Amniotic stem cell (primary cell): Measurements from ENCODE around the gene POU3F2.

Experiments
- DNase-seq: peaks from one replicate; lab custom pipeline; 2025; lab: John Stamatoyannopoulos, UW

POU3F2 gene

DNA sequence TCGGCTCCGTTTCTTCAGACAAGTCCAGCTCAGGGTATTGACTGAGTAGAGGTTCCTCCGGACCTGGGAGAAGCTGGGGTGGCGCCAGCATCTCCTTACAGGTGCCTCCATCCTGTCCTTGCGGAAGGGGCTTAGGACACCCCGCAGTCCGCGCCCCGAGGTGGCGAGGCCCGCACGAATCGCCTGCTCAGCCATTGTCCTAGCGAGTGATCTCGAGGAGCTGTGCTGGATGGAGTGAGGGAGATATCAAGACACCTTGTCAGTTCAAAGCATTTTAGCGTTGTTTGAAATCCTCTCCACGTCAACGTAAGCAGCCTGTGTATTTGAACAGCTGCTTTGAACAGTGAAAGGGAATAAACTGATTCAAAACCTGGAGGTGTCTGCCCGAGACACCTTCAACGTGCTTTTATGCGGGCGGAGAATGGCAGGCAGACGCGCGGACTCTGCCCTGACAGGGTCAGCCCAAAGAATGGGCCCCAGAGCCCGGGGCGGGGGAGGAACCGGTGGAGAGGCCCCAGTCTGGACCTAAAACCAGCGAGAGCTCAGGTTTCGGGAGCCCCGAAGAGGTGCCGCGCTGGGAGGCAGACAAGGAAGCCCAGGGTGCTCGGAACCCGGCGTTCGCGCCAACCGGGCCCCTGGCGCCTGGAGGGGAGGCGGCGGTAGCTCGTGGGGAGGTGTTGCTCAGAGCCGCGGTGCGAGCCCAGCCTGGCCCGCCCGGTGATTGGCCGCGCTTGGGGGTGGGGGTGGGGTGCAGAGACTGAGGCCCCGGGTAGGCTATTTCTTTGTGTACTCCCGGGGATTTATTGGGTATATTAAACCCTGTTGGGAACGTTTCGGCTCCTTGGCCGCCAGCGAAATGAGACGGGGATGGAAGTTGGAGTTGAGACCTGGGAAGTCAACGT lies 3.1 kb upstream of the POU3F2 start:
- no peak for DNase-seq

DNA sequence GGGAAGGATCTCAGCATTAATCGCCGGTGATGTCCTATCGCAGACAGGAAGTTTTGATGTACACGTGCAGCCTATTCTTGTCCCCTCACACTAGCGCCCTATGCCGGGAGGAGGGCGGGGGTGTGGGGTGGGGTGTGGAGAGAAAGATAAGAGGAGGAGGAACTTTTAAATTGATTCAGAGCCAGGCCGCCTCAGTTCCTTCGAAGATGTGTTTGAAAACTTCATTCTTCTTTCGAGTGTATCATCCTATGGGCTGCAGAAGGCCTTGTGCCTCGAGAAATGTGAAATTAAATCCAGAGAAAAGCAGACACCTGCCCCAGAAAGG lies 2.5 kb upstream of the POU3F2 start:
- no peak for DNase-seq

DNA sequence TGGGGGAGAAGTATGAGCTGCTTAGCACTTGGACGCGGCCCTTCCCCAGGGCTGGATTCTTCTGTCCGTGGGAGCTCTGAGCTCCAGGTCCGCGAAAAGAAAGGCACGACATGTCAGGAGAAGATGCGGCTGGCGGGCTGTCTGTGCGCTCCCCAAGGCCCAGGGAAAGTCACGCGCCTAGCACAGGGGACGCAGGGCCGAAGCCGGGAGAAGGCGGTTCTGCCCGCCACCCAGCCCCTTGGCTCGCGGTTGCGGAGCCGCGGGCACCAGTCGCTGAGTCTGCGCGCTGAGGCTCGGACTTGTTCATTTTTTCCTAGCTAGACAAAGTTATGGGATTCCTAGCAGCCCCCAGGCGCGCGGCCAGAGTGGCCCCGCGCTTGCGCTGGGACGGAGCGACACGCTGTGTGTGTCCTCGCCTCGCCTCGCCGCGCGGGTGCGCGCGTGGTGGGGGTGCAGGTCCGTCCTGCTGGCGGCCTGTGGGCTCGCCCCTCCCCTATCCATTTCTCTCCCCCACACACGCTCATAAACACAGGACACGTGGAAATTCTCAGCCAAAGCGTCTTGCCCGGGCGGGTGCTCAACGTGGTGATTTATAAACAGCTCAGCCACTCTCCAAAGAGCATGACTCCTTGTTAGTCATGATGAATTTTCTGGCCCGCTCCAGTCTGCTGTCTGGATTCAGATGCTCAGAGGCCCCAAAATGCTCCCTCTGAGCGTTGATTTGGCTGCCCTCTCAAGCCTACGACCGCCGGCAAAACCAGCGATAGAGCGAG lies 1.9 kb upstream of the POU3F2 start:
- no peak for DNase-seq

DNA sequence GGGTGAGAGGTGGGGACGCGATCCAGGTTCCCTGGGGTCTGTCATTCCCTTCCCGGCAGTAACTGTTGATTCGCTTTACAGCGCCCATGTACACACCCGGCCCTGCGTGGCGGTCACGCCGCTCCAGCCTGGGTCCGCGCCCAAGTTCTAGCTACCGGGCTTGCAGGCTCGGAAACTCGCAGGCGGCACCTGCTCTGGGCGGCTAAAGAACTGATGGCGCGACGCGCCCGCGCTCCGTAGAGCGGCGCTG lies 1.4 kb upstream of the POU3F2 start:
- DNase-seq, result no peak

DNA sequence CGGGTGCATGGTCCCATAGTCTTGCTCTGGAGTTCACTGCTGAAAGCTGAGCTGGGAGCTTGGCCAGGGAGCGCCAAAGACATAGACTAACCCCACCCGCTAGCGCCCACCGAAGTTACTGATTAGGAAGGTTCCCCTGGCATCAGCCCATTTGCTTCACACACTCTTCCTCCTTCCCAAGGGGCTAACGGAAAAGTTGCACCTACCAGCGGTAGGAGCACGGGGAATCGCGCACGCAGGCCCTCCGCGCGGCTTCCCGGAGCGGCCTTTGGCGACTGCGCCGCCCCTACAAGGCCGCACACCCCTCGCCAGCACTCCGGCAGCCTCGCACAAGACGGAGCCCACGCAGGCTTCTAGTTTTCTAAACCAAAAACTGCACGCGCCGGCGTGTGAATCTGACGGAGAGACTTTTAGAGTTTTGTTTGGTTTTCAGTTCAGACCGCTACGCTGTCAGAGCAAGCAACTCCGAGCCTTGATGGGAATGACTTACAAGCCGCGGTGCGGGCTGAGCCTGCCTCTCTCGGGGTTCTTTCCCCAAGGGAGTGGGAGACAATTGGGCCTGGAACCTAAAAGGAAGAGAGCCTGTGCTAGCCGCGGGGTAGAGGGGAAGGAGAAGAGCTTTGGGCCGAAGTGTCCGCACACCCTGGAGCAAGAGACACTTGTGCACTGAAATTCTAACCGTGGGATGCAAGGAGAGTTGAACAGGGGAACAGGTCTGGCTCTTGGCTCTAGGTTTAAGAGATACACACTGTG lies 891 bp upstream of the POU3F2 start:
- no peak for DNase-seq

DNA sequence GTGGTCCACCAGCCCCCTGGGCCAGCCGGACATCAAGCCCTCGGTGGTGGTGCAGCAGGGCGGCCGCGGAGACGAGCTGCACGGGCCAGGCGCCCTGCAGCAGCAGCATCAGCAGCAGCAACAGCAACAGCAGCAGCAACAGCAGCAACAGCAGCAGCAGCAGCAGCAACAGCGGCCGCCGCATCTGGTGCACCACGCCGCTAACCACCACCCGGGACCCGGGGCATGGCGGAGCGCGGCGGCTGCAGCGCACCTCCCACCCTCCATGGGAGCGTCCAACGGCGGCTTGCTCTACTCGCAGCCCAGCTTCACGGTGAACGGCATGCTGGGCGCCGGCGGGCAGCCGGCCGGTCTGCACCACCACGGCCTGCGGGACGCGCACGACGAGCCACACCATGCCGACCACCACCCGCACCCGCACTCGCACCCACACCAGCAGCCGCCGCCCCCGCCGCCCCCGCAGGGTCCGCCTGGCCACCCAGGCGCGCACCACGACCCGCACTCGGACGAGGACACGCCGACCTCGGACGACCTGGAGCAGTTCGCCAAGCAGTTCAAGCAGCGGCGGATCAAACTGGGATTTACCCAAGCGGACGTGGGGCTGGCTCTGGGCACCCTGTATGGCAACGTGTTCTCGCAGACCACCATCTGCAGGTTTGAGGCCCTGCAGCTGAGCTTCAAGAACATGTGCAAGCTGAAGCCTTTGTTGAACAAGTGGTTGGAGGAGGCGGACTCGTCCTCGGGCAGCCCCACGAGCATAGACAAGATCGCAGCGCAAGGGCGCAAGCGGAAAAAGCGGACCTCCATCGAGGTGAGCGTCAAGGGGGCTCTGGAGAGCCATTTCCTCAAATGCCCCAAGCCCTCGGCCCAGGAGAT lies 1.0 kb downstream of the POU3F2 start:
- no peak for DNase-seq

DNA sequence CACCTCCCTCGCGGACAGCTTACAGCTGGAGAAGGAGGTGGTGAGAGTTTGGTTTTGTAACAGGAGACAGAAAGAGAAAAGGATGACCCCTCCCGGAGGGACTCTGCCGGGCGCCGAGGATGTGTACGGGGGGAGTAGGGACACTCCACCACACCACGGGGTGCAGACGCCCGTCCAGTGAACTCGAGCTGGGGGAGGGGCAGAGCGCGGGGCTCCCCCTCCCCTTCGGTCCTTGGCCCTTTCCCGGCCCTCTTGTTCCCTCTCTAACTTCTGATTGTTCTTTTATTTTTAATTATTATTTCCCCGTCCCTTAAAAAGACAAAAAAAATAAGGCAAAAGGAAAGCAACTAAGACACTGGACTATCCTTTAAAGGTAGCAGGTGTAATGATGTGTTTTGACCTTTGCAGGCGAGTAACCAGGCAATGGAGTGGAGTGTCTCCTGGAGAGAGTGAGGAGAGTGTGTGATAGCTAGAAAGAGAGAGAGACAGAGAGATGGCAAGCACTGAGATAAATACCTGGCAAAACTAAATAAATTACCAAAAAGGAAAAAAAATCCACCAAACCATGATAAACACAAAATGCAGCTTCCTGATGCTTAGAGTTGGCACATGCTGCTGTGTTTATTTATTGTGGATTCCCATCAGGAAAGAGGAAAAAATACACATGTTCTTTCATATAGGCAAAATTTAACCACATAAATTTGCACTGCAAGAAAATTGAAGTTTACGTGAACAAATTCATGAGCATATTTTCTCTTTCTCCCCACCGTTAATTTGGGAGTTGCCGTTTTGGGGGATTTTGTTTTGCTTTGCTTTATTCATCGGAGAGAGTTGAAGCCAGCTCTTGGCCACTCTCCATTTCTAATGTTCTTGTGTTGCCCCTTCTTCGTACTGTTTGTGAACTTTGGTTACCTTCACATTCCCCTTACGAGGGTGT lies 1.9 kb downstream of the POU3F2 start:
- DNase-seq, result no peak

DNA sequence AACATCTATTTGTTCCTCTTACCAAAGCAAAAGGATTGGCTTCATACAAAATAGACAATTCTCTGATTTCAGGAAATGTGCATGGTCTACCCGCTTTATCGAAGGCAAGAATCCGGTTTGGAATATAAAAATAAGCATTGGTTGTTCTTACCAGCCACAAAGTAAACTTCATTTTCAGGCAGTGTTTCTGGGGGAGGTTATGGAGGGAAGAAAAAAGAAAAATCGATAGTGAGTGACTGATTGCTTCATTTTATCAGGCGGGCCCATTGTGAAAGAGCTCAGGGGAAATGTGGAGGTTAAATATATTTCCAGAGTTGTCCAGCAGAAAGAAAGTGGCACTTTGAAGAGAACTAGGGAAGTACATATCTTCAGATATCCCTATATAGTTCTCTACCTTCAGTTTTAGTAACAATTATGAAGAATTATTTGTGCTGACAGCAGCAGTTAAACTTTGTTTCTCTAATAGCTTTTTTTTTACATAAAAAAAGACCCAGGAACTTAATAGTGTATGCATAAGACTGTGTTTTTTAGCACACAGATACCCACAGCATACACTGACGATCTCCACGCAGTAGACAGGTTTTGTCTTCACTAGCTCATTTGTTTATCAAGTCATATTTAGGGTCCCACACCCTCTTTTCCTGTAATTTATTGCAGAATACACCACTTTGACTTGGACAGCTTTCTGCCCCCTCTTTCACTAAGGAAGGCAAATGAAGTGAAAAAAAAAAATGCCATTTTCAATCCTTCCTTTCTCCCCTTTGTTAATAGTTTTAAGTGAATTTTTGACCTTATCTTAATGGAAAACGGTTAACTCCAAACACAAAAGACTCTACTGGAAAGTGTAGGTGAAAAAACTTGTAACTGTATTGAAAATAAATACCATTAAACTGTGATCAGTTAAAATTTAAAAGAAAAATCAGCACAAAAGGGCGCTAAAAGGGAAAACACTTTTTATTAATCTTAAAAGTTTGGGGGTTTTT lies 2.9 kb downstream of the POU3F2 start:
- no peak for DNase-seq

DNA sequence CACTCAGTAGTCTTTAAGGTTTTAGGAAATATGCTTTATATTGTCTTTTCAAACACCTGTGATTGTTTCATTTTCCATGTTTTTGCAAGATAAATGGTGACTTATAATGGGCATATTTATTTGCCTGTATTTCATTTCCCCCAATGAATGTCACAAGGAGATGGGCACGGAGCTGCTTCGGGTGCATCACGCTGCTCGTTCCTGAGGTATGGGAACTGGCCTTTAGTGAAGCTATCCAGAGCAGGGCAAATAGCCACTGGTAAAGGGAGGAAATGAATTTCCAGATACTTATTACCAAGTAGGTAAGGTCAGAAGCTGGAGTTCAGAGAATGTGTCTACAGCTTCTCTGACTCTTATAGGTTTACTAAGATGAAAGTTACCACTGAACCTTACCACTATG lies 3.7 kb downstream of the POU3F2 start:
- DNase-seq, result no peak

DNA sequence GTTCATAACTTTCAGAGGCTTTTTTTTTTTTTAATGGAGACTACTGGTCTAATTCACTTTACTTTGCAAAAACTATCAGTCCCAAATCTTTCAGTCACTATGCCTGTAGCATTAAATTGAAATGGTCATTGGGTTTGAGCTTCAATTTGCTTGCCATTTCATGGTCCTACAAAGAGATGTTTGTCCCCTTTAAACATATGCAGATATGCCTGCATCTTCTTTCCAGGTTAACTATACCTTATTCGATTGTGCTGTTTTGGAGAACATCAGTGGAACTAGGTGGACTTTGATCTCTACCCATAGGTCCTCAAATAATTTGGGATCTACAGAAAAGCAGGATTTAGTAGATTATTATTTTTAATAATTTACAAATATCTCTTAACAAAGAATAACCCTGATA lies 4.6 kb downstream of the POU3F2 start:
- DNase-seq, result no peak

DNA sequence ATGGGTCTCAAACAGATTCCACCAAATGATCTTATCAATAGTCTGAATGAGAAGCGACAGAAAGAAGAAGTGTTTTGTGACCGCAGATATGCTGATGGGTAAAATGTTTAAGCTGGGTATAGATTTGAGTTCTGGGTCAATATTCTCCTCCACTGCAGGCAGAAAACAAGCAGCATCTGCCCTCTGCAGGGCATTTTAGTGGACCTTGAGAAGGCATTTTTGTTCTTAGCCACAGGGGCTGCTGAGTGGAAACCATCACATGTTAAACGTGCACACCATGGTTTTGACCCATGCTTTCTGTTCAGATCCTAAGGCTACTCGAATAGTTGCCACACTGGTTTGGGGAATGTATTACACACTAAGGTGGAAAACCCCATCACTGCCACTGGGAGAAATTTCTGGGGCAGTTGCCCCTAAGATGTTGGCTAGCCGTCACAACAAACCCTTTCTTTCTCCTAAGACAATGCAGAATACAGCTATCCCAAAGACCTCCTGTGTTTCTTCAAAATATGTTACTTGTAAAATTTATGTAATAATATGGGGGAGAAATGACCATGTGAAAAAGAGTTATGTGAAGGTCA lies 5.5 kb downstream of the POU3F2 start:
- no peak for DNase-seq

DNA sequence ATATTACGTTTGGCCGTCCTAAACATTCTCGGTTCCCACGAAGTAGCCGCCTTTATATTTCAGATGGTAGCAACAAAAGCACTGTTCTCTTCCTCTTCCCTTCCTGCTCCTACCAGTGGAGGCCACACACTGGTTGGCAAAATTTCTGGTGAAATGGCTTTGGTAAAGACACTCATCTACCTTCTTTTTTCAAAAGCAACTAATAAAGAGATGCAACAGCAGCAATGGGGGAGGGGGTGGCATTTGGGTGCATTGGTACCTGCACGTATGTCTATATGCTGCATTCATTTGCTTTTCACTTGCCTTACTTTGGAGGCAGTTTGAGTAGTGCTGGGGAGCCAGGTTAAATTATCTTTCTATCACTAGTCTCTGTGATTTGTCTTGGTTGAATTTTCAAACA lies 6.0 kb downstream of the POU3F2 start:
- DNase-seq, result no peak

DNA sequence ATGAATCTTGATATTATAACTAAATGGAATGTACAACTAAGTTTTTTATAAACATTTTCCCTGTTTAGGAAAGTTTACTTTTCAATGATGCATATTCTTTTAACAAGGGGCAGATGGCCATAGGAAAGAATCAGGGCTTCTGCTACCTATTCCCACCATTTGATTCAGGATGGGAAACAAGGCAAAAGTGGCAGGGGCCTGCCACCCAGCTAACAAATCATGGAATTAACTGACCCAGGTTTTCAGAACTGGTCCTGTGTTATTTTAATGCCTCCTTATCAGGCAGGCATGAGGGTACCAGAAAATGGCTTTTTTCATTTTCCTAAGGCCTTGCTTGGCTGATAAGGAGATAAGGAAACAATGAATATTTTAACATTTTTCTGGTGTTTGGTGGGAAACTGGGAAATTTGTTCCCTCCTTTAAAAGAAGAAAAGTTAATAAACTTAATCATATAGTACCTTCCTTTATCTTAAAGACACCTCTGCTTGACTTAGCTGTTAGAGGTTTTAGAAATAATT lies 6.7 kb downstream of the POU3F2 start:
- no peak for DNase-seq

DNA sequence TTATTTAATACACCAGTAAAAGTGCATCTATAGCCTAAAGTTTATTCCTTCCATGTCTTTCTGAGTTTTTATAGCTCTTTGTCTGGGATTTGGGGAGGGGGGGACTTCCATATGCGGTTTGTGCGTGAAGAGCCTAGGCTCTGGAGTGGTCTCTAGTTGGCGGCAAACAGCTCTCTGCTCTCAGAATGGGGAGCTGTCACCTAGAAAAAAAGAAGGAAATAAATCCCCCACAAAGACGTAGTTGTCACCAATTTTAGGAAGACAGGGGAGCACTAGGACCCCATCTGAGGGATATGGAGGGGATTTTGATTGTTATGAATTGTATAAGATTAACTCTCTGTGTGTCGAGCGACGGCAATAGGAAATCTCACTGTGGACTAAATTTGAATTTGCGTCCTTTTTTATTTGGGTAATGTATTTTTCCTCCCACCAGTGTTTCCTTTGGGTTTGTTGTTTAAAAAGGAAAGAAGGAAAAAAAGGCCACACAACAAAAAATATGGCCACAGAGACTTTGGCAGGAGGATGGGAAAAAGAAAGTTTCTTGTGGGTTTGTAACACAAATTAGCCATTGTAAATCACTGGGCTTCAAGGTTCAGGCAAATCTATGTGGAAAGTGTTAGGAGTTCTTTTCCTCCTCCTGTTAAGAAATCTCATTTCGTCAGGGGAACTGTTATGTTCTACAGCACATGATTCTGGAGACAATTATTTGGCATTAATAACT lies 7.4 kb downstream of the POU3F2 start:
- DNase-seq, result no peak

DNA sequence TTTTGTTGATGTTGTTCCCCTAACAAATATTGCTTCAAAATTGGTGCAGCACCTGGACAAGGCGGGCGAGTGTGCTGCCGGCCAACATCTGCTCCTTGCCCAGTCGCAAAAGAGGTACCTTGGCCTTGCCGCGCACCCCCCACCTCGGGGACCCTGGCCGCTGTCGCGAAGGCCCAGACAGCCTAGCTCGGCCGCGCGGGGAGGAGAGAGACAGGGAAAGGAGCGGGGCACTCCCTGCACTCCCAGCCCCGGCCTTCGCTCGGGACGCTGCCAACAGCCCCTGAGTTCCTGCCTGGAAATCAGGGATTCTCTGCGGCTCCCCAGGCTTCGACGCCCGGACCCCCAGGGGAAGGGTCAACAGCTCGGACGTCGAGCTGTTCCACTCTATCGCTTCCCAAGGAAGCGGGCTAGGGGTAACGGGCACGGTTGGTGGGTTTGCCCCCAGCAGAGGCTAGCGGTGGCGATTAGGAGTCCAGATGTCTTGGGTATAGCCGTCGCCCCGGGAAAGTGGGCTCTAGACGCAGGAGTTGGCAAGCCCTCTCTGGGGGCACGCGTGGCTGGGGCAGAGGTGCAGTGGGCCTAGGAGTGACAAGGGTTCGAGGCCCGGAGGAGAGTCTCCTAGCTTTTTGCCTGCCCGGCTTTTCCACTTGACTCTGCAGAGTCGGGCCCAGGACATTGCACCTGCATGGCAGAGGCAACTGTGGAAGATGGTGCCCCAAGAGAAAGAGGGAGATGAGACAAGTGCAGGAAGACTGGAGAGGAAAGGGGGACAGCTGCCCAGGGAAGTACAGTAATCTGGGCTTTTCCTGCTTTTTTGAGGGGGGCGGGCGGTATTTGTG lies 8.2 kb downstream of the POU3F2 start:
- no peak for DNase-seq

DNA sequence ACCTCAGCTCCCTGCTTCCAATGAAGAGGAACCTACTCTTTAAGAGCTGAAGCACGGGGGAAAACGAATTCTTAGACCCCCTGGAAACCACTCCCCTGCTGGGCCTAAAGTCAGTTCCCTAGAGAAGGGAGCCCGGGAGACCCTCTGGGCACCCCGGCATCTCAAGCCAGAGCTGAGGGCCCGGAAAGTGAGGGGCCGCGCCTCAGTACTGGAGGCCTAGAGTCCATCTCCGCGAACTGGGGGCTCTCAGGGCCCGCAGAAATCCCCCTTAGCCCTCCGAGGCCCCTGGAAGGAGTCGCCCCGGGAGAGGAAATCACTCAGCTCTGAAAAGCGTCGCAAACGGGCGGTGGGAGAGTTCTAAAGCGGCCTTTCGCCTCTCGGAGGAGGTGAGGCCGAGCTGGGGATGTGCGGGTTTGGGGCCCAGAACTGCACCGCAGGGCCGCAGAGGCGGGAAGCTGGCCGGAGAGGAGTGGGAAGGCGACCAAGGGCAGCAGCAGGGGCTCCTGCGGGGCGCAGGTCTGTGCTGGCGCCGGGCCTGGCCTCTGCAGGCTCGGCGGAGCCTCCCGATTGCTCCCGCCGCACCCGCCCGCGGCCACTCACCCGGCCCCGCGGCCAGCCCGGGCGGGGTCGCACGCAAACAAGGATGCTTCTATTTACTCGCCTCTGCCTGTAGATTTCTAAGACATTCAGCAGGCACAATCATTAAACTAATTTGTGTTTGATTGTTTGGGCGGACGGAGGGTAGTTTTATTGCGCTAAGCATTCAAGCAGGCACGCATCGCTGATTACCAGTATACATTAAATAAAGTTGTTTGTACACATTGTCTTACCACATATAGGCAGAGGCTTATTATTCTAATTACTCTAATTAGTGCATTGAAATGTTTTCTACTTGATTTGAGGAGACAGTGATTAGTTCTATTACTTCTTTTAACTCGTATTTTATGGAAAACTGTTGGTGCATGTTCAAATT lies 9.2 kb downstream of the POU3F2 start:
- no peak for DNase-seq
